GM21619 (cell line): Measurements from ENCODE around the gene KLHL35.

Source experiments
- ATAC-seq: cut with Tn5 transposase; IDR thresholded peaks from one replicate; pipeline ENCODE4 v1.9.1; 2021; ENCODE audit not compliant: unreplicated experiment

The KLHL35 gene

DNA sequence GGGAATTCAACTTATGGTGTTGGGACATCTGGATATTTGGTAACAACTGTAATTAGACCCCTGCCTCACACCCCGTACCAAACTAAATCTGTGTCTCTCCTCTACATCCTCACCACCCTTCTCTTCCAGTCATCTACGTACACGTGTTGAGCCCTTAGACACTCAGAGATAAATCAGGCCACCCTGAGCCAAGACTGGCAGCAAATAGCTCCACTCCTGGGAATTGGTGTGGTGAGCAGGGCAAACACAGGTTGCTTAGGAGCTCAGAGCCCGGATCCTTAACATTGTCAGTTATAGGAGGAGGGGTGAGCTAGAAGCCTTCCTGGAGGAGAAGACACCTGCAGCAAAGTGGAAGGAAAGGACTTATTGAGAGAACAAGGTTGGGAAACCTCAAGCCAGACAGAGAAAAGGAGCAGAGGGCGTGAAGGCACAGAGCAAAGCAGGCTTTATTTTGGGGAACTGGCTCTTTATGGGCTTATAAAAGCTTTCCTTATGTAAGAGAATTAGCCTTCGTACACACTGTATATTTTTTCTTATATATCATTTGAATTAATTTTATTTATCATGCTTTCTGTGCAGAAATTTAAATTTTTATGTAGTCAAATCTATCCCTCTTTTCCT is 36.9 kb upstream of the KLHL35 start:
- ATAC-seq = no peak

DNA sequence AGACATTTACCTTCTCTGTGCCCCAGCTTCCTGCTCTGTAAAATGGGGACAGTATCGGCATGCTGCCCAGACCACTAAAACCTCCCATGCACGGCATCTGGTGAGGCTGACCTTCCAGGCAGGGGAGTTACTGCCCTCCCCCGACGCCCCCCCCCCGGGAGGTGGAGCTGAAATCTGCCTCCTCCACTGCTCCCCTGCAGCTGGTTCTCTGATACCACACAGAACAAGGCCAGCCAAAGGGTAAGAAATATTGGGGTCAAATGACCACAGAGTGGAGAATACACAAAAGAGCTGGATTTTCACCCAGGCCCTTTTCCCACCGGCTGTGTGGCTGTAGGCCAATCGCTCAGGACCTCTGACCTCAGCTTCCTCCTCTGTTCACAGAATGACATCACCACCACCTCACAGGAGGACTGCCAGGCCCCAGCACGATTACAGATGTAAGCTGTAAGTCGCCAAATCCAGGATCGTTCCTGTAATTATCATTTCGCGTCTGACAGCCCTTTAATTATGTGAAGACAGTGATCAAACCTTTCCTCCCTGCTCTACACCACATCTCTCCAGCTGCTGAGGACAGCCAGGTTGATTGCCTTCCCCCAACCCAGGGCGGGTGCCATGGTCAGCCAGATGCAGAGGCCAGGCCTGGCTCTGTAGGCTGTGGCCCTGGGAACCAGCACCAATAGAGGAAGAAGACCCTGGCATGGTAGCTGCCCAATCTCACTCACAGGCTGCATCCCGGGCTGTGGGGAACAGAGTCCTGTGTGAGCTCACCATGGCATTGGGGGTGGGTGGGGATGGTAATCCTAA is 35.7 kb upstream of the KLHL35 start:
- no peak for ATAC-seq

DNA sequence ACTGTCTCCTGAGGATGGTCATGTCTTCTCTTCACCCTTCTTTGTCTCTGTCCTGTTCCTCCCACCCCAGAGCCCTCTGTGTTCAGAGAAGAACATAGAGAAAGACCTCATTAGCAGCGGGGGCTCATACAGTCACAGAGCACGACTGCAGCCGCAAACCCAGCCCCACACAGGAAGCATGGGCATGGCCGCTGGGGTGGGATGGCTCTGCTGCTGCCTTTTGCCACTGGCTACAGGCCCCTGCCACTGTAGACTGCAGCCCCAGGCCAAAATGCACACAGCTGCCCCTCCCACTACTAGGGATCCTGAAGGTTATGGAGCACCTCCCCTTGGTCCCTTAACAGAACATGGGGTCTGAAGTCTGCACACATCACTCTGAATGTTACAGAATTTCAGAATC is 34.9 kb upstream of the KLHL35 start:
- no peak for ATAC-seq

DNA sequence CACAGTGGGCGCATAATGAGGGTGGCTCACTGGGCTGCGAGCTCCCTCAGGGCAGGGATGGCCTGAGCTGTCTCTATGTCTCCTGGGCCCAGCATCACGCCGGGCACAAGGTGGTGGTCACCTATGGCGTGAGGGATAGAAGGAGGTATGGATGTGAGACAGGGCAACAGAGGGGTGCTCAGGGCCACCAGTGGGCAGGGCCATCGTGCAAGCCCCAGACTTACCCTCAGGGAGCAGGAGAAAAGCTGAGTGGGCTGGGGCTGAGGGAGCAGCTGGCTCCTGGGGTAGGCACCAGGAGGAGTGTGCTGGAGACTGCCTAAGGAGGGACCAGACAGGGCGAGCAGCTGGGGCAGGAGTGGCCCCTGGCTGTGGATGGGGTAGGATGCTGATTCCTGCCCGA is 34.3 kb upstream of the KLHL35 start:
- no peak for ATAC-seq

DNA sequence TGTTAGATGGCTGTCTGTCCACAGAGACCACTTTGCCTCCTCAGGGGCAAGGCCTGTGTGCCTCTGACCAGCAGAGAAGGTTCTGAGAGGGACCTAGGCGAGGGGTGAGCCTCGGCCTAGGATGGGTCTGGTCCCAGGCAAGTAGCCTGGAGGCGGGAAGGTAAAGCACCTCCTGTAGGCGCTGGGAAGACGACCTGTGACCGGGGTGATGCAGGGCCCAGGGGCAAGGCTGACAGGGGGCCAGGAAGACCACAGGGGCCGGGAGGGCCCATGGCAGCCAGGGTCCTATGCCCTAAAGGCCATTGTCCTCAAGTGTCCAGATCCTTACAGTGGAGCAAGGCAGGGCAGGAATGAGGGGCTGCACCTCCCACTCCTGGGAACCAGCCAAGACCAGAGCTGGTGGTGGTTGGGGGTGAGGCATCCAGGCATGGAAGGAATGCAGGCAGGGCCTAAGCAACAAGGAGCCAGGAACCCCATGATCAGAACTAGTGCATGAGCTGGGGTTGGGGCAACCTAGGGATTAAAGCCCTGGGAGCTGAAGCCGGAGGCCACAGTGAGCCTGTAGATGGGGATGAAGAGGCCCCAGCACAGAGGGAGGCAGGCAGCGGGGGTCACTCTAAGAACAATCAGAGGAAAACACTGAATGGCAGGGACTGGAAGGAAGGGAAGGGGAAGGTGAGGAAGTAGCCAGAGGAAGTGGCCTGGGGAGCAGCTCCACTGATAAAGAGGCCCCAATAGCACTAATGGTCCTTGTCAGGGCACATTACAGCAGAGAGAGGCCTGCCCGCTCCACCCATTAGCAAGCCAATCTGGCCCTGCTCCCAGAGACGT is 32.9 kb upstream of the KLHL35 start:
- ATAC-seq = no peak

DNA sequence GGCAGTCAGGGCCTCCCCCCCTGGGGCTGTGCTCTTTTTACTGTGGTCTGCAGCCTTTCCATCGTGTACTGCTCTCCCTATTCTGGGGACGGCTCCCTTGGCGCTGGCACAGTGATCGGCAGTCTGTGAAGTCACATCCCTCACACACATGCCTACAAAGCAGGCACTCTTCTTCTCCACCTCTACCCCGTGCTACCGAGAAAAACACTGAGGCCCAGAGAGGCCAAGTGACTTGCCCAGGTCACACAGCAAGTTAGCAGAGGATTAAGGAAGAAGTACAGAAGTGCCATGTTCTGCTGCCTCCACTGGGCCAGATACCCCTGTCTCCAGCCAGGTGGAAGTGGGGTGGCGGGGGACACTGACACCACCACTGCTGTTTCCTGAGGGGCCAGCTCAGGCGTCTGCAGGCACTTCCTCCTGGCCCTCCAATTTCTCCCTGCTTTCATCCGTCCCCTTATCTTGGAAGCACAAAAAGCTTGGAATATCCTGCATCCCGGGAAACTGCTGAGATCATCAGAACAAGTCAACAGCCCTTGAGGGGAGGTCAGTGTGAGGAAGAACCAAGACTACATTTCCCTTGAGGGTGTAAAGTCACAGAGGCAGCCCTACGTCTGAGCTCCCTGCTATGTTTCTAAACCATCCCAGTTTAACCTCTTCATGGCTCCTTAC is 30.2 kb upstream of the KLHL35 start:
- no peak for ATAC-seq

DNA sequence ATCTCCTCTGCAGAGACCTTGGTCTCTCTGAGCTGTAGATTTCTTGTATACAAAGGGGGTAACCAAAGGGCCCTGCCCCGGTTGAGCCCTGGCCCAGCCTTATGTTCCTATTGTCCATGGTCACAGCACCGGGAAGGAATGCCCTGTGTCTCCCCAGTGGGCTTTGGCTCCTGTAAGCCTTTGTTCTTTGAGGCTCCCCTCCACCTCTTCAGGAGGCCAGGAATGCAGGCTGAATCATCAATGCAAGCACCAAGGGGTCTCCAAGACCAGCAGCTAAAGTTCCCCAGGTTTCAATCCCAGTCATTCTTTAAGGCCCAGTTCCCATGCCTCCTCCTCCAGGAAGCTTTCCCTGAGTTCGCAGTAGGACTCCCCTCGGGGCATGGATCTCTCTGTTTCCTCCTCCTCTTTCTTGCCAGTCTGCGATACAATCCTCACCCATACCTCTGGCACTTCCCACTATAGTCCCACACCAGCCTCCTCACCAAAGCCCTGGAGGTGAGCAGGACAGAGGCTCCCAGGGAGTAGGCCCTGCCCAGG is 29.2 kb upstream of the KLHL35 start:
- ATAC-seq = no peak

DNA sequence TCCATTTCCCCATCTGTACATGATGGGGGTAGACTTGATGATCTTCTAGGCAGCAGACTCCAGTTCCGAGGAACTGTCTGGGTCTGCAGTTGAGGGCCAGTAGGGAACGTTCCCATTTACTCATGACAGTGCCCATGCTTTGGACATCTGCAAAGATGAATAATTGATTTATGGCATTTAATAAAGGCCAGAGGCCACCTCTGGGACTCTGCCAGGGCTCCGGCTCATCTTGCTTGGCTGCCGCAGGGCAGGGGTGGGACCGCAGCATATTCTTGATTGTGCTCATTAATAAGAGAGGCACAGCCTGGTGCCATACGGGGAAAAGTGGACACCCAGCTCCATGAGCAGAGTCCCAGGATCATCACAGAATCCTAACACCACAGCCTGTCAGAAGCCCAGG is 28.1 kb upstream of the KLHL35 start:
- ATAC-seq = no peak

DNA sequence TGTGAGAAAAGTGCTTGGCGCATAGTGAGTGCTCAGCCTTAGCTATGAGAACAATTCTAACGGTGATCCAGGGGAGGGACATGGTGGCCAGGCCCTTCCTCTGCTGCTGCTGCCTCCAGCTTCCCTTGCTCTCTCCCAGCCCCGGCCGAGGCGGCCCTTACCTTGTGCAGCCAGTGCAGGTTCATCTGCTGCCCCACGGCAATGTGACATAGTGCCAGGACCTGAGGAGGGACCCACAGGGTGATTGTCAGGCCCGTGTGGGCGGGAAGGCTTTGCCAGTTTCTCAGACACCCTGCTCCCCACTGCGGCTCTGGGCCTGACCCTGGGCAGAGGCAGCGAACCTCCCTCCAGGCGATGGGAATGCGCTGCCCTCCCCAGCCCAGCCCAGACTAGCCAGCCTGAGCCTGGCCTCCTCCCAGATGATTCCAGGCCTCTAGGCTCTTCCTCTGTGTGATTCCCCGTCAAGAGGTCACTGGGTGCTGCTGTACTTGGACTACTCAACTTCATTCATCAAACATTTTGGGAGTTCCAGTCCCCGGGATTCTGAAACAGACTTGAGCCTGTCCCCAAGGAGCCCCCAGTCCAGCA is 23.7 kb upstream of the KLHL35 start:
- ATAC-seq = no peak

DNA sequence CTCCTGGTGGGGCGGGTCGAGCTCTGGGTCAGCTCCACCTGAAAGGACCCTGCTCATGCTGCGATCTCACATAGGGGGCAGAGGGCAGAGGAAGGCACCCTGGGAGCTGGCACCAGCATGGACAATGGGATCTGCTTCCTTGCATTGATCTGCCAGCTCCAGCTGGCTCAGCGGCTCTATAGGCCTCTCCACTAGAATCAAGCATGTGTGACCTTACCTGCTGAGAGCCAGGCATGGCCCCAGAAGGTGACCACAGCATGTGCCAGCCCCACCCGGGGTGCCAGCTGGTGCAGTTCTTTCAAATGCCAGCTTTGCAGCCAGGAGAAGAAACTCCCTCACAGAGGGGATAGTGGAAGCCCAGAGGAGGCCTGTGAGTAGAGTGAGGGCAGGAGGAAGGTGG is 22.0 kb upstream of the KLHL35 start:
- no peak for ATAC-seq

DNA sequence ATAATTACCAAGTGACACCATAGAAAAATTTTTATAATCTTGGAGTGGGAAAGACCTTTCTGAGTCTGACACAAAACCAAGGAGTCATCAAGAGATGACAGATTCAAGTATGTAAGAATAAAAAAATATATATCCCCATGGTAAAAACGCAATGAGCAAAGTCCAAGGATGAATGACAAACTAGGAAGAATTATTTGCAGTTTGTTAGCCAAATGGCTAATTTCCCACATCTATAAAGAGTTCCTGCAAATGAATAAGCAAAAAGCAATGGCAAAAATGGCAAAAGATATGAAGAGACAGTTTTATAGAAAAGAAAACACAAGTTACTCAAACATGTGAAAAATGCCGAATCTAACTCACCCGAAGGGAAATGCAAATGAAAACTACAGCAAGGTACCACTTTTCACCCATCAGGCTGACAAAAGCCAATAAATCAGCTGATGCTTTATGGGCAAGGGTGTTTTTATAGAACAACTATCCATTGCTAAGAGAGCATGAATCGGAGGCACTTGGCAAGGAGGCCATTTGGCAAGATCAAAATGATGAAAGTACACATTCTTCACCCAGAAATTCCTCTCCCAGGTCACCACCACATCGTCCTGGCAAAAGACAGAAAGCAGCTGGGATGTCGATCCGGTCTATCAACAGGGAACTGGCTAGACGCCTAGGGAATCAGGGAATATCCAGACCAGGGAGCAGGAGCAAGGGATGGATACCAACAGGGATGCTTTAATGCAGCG is 21.1 kb upstream of the KLHL35 start:
- ATAC-seq = no peak

DNA sequence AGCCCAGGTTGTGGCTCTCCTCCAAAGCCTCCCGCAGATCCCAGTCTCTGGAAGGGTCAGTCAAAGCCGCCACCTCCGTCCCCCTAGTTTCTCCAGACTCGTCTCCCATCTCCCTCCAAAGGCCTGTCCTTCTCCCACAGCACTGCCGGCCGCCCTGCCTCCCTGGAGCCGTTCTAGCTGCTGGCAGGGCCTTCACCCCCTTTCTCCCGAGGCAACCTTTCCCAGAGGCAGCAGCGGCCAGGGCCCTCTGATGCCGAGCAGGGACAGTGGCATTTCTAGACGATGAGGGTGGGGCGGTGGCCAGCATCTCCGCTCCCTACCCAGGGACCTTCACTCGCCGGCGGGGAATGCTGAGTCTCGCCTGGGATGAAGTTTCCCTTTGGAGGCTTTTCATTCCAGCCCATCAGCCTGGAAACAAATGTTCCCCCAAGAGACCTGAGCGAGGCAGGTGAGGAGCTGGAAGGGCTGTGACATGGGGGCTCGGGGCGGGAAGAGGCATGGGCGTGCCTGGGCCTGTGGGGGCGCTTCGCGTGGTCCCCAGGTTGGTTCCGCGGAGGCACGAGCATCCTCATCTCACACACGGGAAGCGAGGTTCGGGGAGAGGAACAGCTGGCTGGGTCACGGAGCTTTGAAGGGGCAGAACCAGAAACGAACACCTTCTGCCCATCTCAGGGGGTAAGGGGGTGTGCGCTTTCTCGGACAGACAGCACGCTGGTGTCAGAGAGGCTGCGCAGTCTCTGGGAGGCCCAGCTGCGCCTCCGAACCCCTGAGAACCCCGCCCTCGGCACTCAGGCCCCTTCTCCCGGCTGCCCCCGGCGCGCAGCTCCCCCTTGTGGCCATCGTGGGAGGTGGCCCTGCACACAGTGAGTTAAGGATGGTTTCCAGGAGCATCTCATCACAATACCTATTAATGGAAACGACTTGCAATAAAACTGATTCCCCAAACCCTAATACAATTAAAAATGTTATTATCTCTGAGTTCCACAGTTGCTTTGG is 18.1 kb upstream of the KLHL35 start:
- no peak for ATAC-seq

DNA sequence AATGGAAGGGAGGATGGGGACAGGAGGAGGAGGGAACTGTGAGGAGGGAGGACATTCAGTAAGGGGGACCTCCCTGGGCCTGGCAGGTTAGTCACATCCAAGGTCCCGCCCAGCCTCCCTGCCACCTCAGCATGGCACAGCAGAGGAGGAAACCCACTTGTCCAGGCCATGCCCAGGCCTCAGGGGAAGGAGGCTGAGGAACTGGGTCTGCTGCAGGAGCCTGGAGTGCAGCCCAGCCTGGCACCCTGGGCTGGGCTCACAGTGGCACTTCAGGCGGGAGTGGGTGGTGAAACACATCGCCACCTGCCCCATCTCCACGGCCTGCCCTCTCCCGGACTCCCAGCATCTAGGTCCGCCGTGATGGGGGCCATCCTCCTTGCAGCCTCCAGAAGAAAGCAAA is 17.2 kb upstream of the KLHL35 start:
- ATAC-seq = no peak

DNA sequence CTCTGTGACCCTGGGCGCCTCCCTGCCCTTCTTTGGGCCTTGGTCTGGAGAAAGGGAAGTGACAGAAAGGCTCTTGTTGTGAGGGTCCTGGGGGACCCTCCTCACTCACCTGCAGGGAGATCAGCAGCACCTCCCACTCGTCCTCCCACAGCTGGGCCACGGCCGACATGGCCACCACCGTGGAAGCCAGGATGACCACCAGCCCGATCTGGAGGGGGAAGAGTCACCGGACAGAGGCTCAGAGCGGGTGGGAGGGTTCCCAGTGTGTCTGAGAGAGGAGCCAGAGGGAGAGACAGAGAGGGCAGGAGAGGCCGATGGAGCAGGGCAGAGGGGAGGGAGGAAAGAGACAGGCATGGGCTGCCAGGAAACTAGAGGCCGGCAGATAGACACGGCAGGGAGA is 16.8 kb upstream of the KLHL35 start:
- ATAC-seq = no peak

DNA sequence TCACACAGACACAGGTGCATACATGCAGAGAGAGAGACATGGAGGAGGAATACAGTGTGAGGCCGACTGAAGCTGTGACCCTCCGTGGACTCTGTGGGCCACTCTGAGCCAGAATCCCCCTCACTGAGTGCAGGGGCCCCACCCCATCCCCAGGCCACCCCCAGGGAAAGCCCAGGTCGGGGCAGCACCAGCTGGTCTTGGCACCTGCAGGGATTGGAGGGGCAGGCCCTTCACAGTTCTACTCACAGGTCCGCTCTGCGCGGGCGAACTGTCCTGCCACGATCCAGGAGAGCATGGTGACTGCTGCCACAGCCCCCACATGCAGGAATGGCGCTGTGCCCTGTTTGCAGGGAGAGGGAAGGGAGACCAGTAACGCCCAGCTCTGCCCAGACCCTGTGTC is 16.3 kb upstream of the KLHL35 start:
- no peak for ATAC-seq

DNA sequence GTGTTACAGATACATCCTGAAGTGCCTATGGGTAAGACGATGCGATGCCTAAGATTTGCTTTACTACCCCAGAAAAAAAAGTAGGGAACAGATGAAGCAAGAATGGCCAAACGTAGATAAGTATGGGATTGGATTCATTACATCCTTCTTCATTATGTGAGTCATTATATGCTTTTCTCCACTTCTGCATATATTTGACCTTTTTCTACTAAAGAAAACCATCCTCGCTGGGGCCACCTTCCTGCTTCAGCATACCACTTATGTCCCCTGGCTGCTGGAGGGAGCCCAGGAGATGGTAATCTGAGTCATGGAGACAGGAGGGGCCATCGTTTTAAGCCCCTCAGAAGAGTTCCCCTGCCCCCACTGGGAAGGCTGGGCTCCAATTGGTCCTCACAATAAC is 14.4 kb upstream of the KLHL35 start:
- no peak for ATAC-seq

DNA sequence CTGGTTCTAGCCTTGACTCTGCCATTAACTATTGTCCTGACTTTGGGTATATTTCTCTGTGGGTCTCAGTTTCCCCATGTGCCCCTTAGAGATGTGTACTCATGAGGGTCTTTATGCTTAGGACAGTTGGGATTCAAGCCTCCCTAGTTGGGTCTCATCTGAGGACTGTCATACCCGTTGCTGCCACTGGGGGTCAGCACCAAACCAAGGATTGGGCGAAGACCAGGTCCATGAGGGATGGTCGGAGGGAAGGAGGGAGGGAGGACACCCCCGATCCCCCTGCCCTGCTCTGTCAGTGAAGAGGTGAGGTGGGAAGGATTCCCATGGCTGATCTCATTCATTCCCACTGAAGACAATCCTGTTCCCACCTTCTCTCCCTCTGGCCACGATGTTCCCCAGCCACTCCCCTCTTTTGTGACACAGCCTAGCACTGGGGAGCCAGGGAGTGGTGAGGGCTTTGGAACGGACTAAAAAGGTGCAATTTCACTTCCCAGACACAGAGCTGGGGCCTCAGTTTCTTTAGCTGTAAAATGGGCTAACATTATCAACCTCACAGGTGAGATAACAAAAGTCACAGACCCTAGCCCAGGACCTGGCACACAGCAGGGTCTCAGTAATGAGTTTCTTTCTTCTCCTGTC is 12.4 kb upstream of the KLHL35 start:
- ATAC-seq = no peak

DNA sequence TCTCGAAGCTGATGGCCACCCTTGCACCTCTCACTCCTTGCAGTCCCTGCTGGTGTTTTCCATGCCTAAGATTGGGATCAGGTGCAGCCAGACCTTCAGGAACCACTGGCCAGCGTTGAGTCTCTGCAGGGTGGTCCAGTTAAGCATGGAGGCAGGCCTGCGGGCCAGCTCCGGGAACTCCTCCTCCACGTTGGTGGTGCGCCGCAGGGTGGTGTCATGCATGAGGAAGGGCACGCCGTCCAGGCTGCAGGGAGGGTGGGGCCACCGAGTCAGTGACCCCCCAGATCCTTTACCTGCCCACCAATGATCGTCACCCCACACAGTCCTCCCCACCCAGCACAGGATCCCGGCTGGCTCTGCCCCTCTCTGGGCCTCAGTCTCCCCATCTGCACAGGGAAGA is 10.0 kb upstream of the KLHL35 start:
- ATAC-seq = no peak
